Trophoblast cell (in vitro differentiated cells and primary cell): ENCODE measurements around the gene KDM2A.

Source experiments
- DNase-seq, 2 donors: peaks; one replicate each; pipeline ENCODE4 v3.0.0-alpha.2; 2016
- H2AFZ ChIP-seq: 2 replicates; pipeline ENCODE4 v1.6.1; 2013; ENCODE audit warnings: low read length, moderate library complexity, mild to moderate bottlenecking; ENCODE audit not compliant: insufficient read depth, poor library complexity
- H2AK5ac ChIP-seq: 2 replicates; pipeline ENCODE4 v1.6.1; 2013; ENCODE audit warnings: mild to moderate bottlenecking, low read length
- H2BK120ac ChIP-seq: 2 replicates; pipeline ENCODE4 v1.6.1; 2013; ENCODE audit warnings: low read length, mild to moderate bottlenecking, moderate library complexity; ENCODE audit not compliant: insufficient read depth, poor library complexity
- H2BK12ac ChIP-seq: 2 replicates; pipeline ENCODE4 v1.6.1; 2013; ENCODE audit warnings: mild to moderate bottlenecking, low read length, moderate library complexity
- H2BK5ac ChIP-seq: 2 replicates; pipeline ENCODE4 v1.6.1; 2013; ENCODE audit warnings: low read length, low read depth, moderate library complexity, mild to moderate bottlenecking; ENCODE audit not compliant: poor library complexity
- H3K14ac ChIP-seq: 2 replicates; pipeline ENCODE4 v1.6.1; 2013; ENCODE audit warnings: mild to moderate bottlenecking, low read length
- H3K18ac ChIP-seq: 2 replicates; pipeline ENCODE4 v1.6.1; 2013; ENCODE audit warnings: mild to moderate bottlenecking, low read length
- H3K23ac ChIP-seq: 2 replicates; pipeline ENCODE4 v1.6.1; 2013; ENCODE audit warnings: low read length
- H3K27ac ChIP-seq: 2 replicates; pipeline ENCODE4 v1.5.1; 2013; ENCODE audit warnings: low read depth, mild to moderate bottlenecking, inconsistent platforms, low read length, moderate library complexity
- H3K27me3 ChIP-seq: 2 replicates; pipeline ENCODE4 v1.6.1; 2013; ENCODE audit warnings: inconsistent platforms, mild to moderate bottlenecking, low read length, moderate library complexity; ENCODE audit not compliant: insufficient read depth
- H3K36me3 ChIP-seq, 2 experiments: 1 replicate in 1 of 2; 2 replicates in 1 of 2; pipeline ENCODE4 v1.6.1; 2013; ENCODE audit warnings: low read length in 2 of 2, mild to moderate bottlenecking in 2 of 2, moderate library complexity in 1 of 2; ENCODE audit not compliant: insufficient read depth in 2 of 2, control insufficient read depth in 1 of 2
- H3K4ac ChIP-seq: 2 replicates; pipeline ENCODE4 v1.6.1; 2013; ENCODE audit warnings: low read depth, mild to moderate bottlenecking, low read length, moderate library complexity
- H3K4me1 ChIP-seq, 2 experiments: 1 replicate in 1 of 2; 2 replicates in 1 of 2; pipeline ENCODE4 v1.6.1; 2013; ENCODE audit warnings: low read length in 2 of 2, mild to moderate bottlenecking in 2 of 2, moderate library complexity in 1 of 2; ENCODE audit not compliant: insufficient read depth in 2 of 2, control insufficient read depth in 1 of 2
- H3K4me2 ChIP-seq: 2 replicates; pipeline ENCODE4 v1.6.1; 2013; ENCODE audit warnings: inconsistent platforms, mild to moderate bottlenecking, low read length, moderate library complexity
- H3K4me3 ChIP-seq: 2 replicates; pipeline ENCODE4 v1.5.1; 2013; ENCODE audit warnings: mild to moderate bottlenecking, low read depth, low read length, inconsistent platforms
- H3K79me1 ChIP-seq: one replicate; pipeline ENCODE4 v1.6.1; 2013; ENCODE audit warnings: low read length
- H3K79me2 ChIP-seq: 2 replicates; pipeline ENCODE4 v1.6.1; 2013; ENCODE audit warnings: low read length, mild to moderate bottlenecking; ENCODE audit not compliant: control insufficient read depth, insufficient read depth, poor library complexity
- H3K9ac ChIP-seq: 2 replicates; pipeline ENCODE4 v1.6.1; 2013; ENCODE audit warnings: mild to moderate bottlenecking, low read length
- H3K9me3 ChIP-seq: 2 replicates; pipeline ENCODE4 v1.6.1; 2013; ENCODE audit warnings: low read depth, mild to moderate bottlenecking, control low read depth, inconsistent platforms, low read length; ENCODE audit not compliant: insufficient read depth
- H4K12ac ChIP-seq: 2 replicates; pipeline ENCODE4 v1.6.1; 2013; ENCODE audit warnings: low read depth, mild to moderate bottlenecking, low read length, moderate library complexity
- H4K8ac ChIP-seq: 2 replicates; pipeline ENCODE4 v1.6.1; 2013; ENCODE audit warnings: low read depth, mild to moderate bottlenecking, low read length, moderate library complexity
- H4K91ac ChIP-seq: one replicate; pipeline ENCODE4 v1.6.1; 2013; ENCODE audit warnings: low read depth, mild to moderate bottlenecking, low read length, moderate library complexity
- WGBS: extraction: QIAGEN DNeasy Blood & Tissue Kit; methylation state at CpG from one replicate; pipeline ENCODE4 v1.1.7; 2013; ENCODE audit warnings: missing lambda C conversion rate; ENCODE audit not compliant: insufficient read length, insufficient coverage; ENCODE audit errors: extremely low coverage; 5-methylcytosine and 5-hydroxymethylcytosine counted together

KDM2A gene

GRCh38 chr11:67238894-67239782 lies 120.1 kb downstream of the KDM2A start:
- Histone ChIP-seq H3K36me3 (peaks cover 7 to 13% of the 10 kb centered on the region in 2 experiments), H3K9me3 (no peaks in the 10 kb centered on the region), H4K12ac (peak overlapping the region; percentile 8), H2AK5ac (peak overlapping the region; percentile 17), H2BK120ac (peak overlapping the region; percentile 27), H3K23ac (no peak overlapping the region), H4K91ac (peak overlapping the region; percentile 45), H3K27me3 (no peaks in the 10 kb centered on the region), H3K9ac (peak overlapping the region; percentile 1), H2BK5ac (peak overlapping the region; percentile 62), H3K4me1 (peaks cover 10 to 21% of the 10 kb centered on the region in 2 experiments), H4K8ac (no peak overlapping the region), H2BK12ac (peak overlapping the region; percentile 47), H3K4me3 (no peak overlapping the region), H3K4me2 (peak overlapping the region; percentile 61), H3K4ac (no peak overlapping the region), H3K18ac (peak overlapping the region; percentile 44), H2AFZ (peak overlapping the region; percentile 13), H3K79me1 (peaks cover 13% of the 10 kb centered on the region), H3K27ac (peak overlapping the region; percentile 91), H3K79me2 (peaks cover 10% of the 10 kb centered on the region), H3K14ac (peak overlapping the region; percentile 26)
- WGBS = no CpG with 5 or more reads among the region's 10 CpGs
- peak; percentile 41 to 69 for DNase-seq

DNA sequence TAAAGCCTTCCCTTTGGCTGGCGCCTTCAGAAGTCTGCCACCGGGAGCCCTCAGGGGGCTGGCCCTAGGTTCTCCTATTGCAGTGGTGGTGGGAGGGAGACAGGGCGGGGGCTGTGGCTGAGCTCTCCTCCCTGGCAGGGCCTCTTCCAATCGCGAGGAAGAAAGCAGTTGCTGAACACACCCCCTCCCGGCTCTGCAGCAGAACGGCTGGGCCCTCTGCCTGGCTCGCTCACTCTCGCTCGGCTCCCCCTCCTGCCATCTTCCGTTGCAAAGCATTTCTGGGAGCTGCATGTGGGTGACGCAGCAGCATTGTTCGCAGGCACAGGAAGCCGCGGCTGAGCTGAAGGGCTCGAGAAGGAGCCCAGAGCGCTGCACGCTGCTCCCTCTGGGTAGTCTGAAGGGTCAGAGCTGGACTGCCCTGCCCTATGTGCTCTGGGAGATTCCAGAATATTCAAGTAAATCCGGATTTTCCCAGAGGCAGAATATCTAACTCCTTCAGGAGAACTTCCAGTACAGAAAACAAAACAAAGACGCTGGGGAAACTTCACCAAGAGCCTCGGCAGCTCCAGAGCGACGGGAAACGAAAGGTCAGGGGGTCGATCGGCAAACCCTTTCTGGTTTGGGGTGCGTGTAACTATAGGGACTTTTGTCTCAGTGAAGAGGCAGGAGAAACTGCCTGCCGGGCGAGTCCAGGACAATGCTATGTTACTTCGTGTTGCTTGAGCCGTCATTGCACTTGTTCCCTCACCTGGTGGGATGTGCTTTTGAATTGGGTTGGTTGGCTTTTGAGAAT lies 120.9 kb downstream of the KDM2A start:
- Histone ChIP-seq H3K4me1 (peaks cover 10 to 21% of the 10 kb centered on the region in 2 experiments), H2BK5ac (peak overlapping the region; percentile 85), H4K91ac (peak overlapping the region; percentile 60), H2AK5ac (peak overlapping the region; percentile 27), H3K18ac (peak overlapping the region; percentile 79), H3K4ac (peak overlapping the region; percentile 12), H3K14ac (peak overlapping the region; percentile 70), H3K27ac (peak overlapping the region; percentile 91), H3K4me3 (peak overlapping the region; percentile 82), H3K27me3 (no peaks in the 10 kb centered on the region), H2AFZ (no peak overlapping the region), H3K79me1 (peaks cover 13% of the 10 kb centered on the region), H3K9me3 (no peaks in the 10 kb centered on the region), H2BK120ac (peak overlapping the region; percentile 37), H3K4me2 (peak overlapping the region; percentile 92), H2BK12ac (peak overlapping the region; percentile 54), H4K12ac (no peak overlapping the region), H3K79me2 (peaks cover 10% of the 10 kb centered on the region), H3K23ac (no peak overlapping the region), H3K9ac (peak overlapping the region; percentile 82), H3K36me3 (peaks cover 6 to 15% of the 10 kb centered on the region in 2 experiments), H4K8ac (peak overlapping the region; percentile 51)
- DNase-seq = peak; percentile 98 to 99
- WGBS = no CpG with 5 or more reads among the region's 31 CpGs

DNA sequence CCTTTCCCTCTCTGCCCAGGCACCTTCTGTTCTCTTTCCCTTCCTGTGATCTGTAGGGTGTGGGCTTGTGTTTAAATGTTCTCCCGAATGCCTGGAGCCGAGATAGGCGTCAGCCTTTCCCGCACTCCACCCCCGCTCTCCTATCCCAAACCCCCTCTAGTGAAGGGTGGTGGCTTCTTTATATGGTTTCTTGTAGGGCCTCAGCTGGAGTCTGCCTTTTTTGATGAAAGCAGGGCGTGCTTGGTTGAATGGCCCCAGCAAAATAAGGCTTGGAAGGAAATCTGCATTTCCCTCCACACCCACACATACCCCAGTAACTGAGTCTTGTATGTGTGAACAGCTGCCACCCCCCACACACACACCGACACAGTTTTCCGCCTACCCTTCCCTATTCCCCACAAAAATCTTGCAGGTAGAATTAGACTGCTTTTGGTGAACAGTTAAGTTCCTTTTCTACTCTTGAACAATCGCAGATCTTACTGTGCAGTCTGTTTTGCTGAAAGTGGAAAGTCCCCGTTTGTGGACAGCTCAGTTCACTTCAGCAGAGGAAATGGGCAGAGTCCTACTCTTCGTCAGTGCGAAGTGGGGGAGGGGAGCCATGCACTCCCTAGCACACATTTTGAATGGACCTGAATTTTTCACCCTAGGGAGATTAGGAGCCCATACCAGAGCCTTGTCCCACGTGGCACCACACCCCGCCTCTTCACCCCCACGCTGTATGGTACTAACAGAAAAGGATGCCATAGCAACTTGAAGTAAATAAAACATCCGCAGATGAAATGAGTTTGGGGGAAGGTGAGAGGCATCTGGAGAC lies 121.7 kb downstream of the KDM2A start:
- Histone ChIP-seq H4K12ac (no peak overlapping the region), H3K36me3 (peaks cover 9 to 22% of the 10 kb centered on the region in 2 experiments), H3K4me1 (peaks cover 10 to 21% of the 10 kb centered on the region in 2 experiments), H3K79me1 (peaks cover 15% of the 10 kb centered on the region), H3K9me3 (peaks cover 2% of the 10 kb centered on the region), H3K4me2 (peak overlapping the region; percentile 92), H3K27me3 (no peaks in the 10 kb centered on the region), H3K27ac (peak overlapping the region; percentile 86), H3K9ac (peak overlapping the region; percentile 82), H3K14ac (peak overlapping the region; percentile 70), H2BK5ac (peak overlapping the region; percentile 85), H4K8ac (peak overlapping the region; percentile 51), H3K79me2 (peaks cover 10% of the 10 kb centered on the region), H3K23ac (no peak overlapping the region), H3K4me3 (peak overlapping the region; percentile 82), H4K91ac (peak overlapping the region; percentile 60), H3K4ac (peak overlapping the region; percentile 12), H2BK12ac (peak overlapping the region; percentile 54), H2AFZ (no peak overlapping the region), H2AK5ac (peak overlapping the region; percentile 27), H2BK120ac (peak overlapping the region; percentile 37), H3K18ac (peak overlapping the region; percentile 79)
- DNase-seq = peak; percentile 72
- no CpG with 5 or more reads among the region's 16 CpGs for WGBS

- H4K12ac ChIP-seq = no peak overlapping the region
- H3K14ac ChIP-seq = no peak overlapping the region
- no peak overlapping the region for H3K4me3 ChIP-seq
- no peak overlapping the region for H2BK5ac ChIP-seq
- no peak overlapping the region for H2AFZ ChIP-seq
- no peak overlapping the region for H3K23ac ChIP-seq
- H2BK12ac ChIP-seq = no peak overlapping the region
- H3K9me3 ChIP-seq = peaks cover 2% of the 10 kb centered on the region
- H3K27me3 ChIP-seq = no peaks in the 10 kb centered on the region
- no peak overlapping the region for H4K91ac ChIP-seq
- no peak for DNase-seq
- no peak overlapping the region for H3K9ac ChIP-seq
- no peak overlapping the region for H3K18ac ChIP-seq
- WGBS = no CpG with 5 or more reads among the region's 1 CpG
- H3K4me1 ChIP-seq = peaks cover 15 to 31% of the 10 kb centered on the region in 2 experiments
- peaks cover 10% of the 10 kb centered on the region for H3K79me2 ChIP-seq
- H3K27ac ChIP-seq = no peak overlapping the region
- no peak overlapping the region for H3K4me2 ChIP-seq
- H4K8ac ChIP-seq = no peak overlapping the region
- H3K4ac ChIP-seq = peak overlapping the region; percentile 72
- H2AK5ac ChIP-seq = no peak overlapping the region
- H3K79me1 ChIP-seq = peaks cover 15% of the 10 kb centered on the region
- H3K36me3 ChIP-seq = peaks cover 17 to 32% of the 10 kb centered on the region in 2 experiments
- H2BK120ac ChIP-seq = no peak overlapping the region
Measured at GRCh38 chr11:67242548-67242947, 123.5 kb downstream of the KDM2A start.
